ENCODE data around the gene USP6NL.

The USP6NL gene

GRCh38 chr10:11520892-11521291, 90.6 kb downstream of the USP6NL start:
- DNase-seq: no peak

GRCh38 chr10:11517150-11517549, 94.3 kb downstream of the USP6NL start:
- DNase-seq: no peak

- DNase-seq: no peak
These were observed 95.1 kb downstream of the USP6NL start for GRCh38 chr10:11516431-11516746.

- DNase-seq: peak in 17 of 56 donors; percentile 5 to 62 (median 23)
These were observed 95.6 kb downstream of the USP6NL start for GRCh38 chr10:11515596-11516430.

GRCh38 chr10:11513727-11514126, 97.7 kb downstream of the USP6NL start:
- DNase-seq: peak in 2 of 56 donors; percentile 9 to 22

- DNase-seq: no peak
These were observed 98.9 kb downstream of the USP6NL start for GRCh38 chr10:11512596-11512995.

GRCh38 chr10:11511321-11511720, 100.1 kb downstream of the USP6NL start:
- no peak for DNase-seq

- DNase-seq: no peak
These were observed 100.7 kb downstream of the USP6NL start for GRCh38 chr10:11510736-11511135.

GRCh38 chr10:11510281-11510680, 101.2 kb downstream of the USP6NL start:
- DNase-seq: no peak

- no peak for DNase-seq
These were observed 102.4 kb downstream of the USP6NL start for GRCh38 chr10:11509036-11509435.

- no peak for DNase-seq
These were observed 105.1 kb downstream of the USP6NL start for GRCh38 chr10:11506247-11506789.

- peak in 9 of 56 donors; percentile 7 to 57 (median 21) for DNase-seq
These were observed 105.8 kb downstream of the USP6NL start for GRCh38 chr10:11505639-11506038.

GRCh38 chr10:11504566-11505285, 106.7 kb downstream of the USP6NL start:
- no peak for DNase-seq

GRCh38 chr10:11501600-11501999, 109.8 kb downstream of the USP6NL start:
- DNase-seq: no peak

GRCh38 chr10:11499425-11500071, 111.9 kb downstream of the USP6NL start:
- no peak for DNase-seq

GRCh38 chr10:11498399-11498798, 113.1 kb downstream of the USP6NL start:
- no peak for DNase-seq

GRCh38 chr10:11494923-11495322, 116.5 kb downstream of the USP6NL start:
- DNase-seq: peak in 2 of 56 donors; percentile 16 to 32

- DNase-seq: no peak
These were observed 117.8 kb downstream of the USP6NL start for GRCh38 chr10:11493646-11494045.

- DNase-seq: no peak
These were observed 120.4 kb downstream of the USP6NL start for GRCh38 chr10:11491087-11491486.

- DNase-seq: no peak
These were observed 121.9 kb downstream of the USP6NL start for GRCh38 chr10:11489591-11489990.

- no peak for DNase-seq
These were observed 123.3 kb downstream of the USP6NL start for GRCh38 chr10:11488126-11488525.

All from nucleus accumbens (tissue), 56 donors.